GM21786 (cell line): ENCODE results near the gene GEMIN2.
"Not testable (repeated sequence)": the region's sequence is repeated elsewhere in the genome, so short reads cannot be mapped to it uniquely, and the experiment has no call there.

Source experiments
- ATAC-seq: cut with Tn5 transposase; IDR thresholded peaks from one replicate; pipeline ENCODE4 v1.9.1; 2021; ENCODE audit not compliant: unreplicated experiment

Gene GEMIN2, protein sequence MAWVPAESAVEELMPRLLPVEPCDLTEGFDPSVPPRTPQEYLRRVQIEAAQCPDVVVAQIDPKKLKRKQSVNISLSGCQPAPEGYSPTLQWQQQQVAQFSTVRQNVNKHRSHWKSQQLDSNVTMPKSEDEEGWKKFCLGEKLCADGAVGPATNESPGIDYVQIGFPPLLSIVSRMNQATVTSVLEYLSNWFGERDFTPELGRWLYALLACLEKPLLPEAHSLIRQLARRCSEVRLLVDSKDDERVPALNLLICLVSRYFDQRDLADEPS

DNA sequence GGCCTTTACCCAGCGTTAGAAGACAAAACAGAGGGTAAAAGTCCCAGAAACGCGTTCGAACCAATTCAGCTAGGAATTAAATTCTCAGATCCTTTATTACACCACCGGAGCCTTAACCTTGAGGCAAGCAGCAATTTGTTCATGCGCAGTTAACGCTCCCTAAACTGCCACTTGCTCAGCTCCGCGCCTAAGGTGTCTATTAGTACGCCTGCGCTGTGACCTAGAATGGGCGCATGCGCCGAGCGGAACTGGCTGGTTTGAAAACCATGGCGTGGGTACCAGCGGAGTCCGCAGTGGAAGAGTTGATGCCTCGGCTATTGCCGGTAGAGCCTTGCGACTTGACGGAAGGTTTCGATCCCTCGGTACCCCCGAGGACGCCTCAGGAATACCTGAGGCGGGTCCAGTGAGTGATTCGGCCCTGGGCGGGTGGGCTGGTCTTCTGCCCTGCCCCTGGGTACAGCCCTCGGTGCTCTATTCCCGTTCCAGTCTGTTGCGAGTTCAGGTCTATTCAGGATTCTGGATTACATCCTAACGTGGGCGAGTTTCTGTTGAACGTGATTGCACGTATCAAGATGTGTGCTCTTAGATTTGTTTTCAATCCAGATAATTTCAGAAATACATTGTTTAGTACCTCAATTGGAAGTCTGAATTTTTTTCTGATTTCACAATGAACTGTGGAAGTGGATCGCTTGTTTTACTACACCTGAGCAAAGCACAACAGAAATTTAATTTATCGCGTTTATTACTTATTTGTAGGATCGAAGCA lies at the start of gene GEMIN2:
GEMIN2 (plus strand) TSS at position 251 of the 766 bp plus-strand sequence; CDS start at position 267, 16 bp downstream.
- ATAC-seq, result peak; percentile 82

DNA sequence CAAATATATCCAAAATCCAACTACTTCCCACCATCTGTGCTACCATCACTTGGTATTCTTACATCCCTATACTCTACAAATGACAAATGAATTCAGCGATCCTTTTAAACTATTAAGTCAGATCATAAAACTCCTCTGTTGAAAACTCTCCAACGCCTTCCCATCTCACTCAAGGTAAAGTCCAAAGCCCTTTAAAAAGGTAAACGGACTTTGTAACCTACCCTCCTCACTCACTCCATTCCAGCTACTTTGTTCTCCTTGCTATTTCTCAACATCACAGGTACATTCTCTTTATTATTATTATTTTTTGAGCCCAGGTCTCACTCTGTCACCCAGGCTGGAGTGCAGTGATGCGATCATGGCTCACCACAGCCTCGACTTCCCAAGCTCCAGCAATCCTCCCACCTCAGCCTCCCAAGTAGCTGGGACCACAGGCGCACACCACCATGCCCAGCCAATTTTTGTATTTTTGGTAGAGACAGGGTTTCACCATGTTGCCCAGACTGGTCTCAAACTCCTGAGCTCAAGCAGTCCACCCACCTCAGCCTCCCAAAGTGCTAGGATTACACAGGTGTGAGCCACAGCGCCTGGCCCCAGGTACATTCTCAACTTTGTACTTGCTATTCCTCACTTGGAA lies 44.8 kb upstream of the GEMIN2 start:
- not testable (repeated sequence) for ATAC-seq

- ATAC-seq, result no peak
Observed at GRCh38 chr14:39069923-39070322, 44.2 kb upstream of the GEMIN2 start.

GRCh38 chr14:39071096-39071495 lies 43.0 kb upstream of the GEMIN2 start:
- ATAC-seq, result no peak

GRCh38 chr14:39080886-39081285 lies 33.2 kb upstream of the GEMIN2 start:
- ATAC-seq, result no peak

DNA sequence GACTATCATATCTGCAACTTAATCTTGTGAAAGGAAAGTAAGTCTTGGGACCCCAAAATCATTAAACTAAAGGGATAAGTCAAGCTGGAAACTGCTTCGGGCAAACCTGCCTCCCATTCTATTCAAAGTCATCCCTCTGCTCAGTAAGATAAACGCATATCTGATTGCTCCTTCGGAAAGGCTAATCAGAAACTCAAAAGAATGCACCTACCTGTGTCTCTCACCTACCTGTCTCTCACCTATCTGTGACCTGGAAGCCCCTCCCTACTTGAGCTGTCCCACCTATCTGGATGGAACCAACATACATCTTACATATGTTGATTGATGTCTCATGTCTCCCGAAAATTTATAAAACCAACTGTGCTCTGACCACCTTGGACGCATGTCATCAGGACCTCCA lies 31.0 kb upstream of the GEMIN2 start:
- no peak for ATAC-seq

GRCh38 chr14:39085933-39086332 lies 28.2 kb upstream of the GEMIN2 start:
- ATAC-seq, result no peak

GRCh38 chr14:39087493-39087892 lies 26.6 kb upstream of the GEMIN2 start:
- no peak for ATAC-seq

DNA sequence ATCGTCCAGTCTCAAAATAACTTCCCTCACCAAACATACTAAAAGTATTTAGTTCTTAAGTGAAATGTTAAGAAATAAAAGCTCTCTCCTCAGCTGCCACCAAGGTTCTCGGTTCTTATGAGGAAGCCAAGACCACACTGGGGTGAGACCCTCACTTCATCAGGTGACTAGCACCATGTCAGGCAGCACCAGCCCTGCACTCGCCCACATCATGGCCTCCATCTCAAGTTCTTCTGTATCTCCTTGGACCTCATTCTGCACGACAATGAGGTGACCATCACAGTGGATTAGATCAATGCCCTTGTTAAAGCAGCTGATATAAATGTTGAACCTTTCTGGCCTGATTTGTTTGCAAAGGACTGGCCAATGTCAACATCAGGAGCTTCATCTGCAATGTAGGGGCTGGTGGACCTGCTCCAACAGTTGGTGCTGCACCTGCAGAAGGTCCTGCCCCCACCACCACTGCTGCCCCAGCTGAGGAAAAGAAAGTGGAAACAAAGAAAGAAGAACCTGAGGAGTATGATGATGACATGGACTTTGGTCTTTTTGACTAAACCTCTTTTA lies 23.5 kb upstream of the GEMIN2 start:
- ATAC-seq, result no peak

DNA sequence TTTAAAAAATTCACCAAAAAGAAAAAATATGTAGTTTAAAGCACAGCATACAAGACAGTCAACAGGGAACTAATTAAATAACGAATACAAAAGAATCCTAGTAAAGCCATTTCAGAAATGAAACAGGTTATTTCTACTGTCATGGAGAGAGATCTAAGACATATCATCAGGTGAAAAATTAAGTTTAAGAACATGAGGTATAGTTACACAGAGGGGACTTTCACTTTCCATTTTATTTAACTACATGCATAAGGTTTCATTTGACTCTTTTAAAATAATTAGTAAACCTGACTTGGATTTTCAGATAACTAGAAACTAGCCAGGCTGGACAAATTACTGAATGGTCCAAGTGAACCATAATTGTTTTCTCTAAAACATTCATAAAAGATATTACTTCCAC lies 22.4 kb upstream of the GEMIN2 start:
- no peak for ATAC-seq

DNA sequence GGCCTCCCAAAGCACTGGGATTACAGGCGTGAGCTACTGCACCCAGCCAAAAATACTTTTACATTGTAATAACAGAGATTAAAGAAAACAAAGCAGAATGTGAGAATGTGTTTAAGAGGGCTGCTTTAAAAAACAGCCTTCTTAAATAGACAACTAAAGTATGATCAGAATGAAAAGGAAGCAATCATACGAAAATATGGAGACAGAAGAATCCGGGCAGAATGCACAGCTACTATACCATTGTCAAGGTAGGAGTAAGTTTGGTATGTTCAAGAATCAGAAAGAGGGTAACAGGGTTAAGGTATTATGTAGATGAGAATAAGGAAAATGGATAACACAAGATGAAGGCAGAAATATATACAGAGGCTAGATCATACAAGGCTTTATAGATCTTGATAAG lies 19.6 kb upstream of the GEMIN2 start:
- no peak for ATAC-seq

DNA sequence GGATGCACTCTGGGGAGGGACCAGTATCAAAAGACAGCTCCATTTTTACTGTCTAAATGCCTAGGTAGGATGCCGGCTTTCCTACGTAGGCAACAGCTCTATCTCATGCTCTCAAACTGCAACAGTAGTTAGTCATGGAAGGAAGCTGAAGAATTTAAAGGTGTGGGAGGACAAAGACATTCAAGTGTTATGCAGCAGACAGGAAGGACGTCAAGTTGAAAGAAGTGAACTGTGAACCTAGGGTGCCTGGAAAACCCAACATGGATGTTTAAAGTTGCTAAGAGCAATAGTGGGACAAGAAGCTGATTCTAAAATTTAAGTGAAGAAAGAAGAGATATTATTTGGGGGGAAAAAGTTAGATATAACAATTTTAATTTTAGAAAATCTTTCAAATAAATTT lies 17.0 kb upstream of the GEMIN2 start:
- no peak for ATAC-seq

- ATAC-seq, result not testable (repeated sequence)
Observed at GRCh38 chr14:39099215-39099614, 14.9 kb upstream of the GEMIN2 start.

DNA sequence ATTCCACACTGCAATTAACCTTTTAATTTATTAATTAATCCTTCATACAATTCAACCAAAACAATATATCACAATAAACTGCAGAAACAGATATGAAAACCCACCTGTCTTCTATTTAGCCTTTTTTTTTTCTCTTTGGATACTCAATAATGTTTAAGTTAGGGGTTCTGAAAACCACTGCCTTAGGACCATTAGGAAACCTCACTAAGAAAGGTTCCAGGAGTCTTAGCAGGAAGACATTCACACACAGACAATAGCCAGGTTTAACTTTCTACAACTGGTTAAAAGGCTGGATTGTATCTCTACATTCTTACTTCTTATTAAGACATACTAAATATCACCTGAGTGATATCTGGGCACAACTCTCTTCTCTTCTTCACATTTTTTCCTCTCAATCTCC lies 14.4 kb upstream of the GEMIN2 start:
- ATAC-seq, result no peak

- peak; percentile 5 for ATAC-seq
Observed at GRCh38 chr14:39102265-39102968, 11.7 kb upstream of the GEMIN2 start.

- ATAC-seq, result peak; percentile 93
Observed at GRCh38 chr14:39102969-39103957, 10.9 kb upstream of the GEMIN2 start, which contains the start of gene SEC23A. Gene SEC23A (minus strand): TSS chr14:39103235. CDS start chr14:39096118, 7,117 bp downstream.

DNA sequence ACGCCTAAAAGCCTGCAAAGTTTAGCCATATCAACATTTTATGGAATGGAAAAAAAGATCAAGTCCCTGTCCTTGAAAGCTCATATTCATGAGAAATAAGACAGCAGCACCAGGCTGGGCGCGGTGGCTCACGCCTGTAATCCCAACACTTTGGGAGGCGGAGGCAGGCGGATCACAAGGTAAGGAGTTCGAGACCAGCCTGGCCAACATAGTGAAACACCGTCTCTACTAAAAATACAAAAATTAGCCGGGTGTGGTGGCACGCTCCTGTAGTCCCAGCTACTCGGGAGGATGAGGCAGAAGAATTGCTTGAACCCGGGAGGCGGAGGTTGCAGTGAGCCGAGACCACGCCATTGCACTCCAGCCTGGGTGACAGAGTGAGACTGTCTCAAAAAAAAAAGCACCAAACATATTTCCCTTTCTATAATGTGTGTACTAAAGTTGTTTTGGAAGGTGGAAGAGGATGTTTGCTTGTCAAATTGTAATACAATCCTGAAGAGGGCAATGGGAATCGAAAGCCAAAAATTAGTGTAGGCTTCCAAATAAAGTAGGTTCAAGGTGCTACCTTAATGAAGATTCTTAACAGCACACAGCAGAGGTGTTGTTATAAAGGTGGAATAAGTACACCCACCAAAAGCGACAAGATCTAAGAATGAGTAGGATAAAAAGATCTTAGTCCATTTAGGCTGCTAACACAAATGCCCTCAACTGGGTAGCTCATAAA lies 9.9 kb upstream of the GEMIN2 start:
- not testable (repeated sequence) for ATAC-seq

DNA sequence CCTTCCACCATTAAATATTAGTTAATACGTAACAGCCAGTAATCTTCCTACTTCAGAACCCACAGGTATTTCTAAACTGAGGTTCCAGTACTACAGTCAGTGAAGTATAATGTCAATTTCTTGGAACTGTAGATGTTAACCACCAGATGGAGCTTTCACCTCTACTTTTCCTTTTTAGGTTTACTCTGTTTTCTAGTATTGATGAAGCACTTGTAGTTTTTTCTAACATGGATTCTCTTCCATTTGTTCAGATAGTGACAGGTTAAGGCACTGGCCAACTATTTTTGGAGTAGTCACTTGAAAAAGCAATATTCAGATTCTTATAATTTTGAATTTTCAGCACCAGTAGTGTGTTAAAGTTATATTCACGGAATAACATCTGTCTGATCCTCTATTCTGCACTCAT lies 6.5 kb upstream of the GEMIN2 start:
- no peak for ATAC-seq

DNA sequence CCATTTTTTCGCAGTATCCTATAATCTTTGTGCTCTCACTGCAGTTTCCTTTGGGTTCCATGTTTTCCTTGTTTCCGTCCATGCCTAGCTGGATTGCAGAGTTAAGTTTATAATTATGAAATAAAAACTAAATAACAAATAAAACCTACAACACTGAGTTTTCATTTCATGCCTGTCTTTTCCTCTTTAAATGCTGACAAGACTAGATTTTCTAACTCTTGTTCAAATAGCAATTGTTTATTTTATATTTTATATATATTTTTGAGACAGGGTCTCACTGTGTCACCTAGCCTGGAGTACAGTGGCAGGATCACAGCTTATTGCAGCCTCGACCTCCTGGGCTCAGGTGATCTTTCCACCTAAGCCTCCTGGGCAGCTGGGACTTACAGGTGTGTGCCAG lies 5.3 kb upstream of the GEMIN2 start:
- no peak for ATAC-seq
